OCI-LY3 (cell line): ENCODE results near the gene WSB2.
"Not testable (repeated sequence)": the region's sequence is repeated elsewhere in the genome, so short reads cannot be mapped to it uniquely, and the experiment has no call there.

Source experiments
- H2AFZ ChIP-seq: fragments of 200-600, 300-600 bp; shearing (Covaris generic); 2 replicates; pipeline ENCODE4 v1.6.0; 2014; ENCODE audit warnings: antibody characterized with exemption, low read depth, low read length
- H3K27ac ChIP-seq: fragments of 200-600, 300-600 bp; sonication (generic); 2 replicates; pipeline ENCODE4 v1.5.1; 2014; ENCODE audit warnings: mild to moderate bottlenecking, low read length, moderate library complexity, mixed read lengths
- H3K27me3 ChIP-seq: fragments of 200-600, 300-600 bp; sonication (generic); 2 replicates; pipeline ENCODE4 v1.6.1; 2014; ENCODE audit warnings: low read depth, low read length, mixed read lengths
- H3K36me3 ChIP-seq: fragments of 200-600, 300-600 bp; sonication (generic); replicated peaks from 2 replicates; pipeline ENCODE3; 2014; ENCODE audit warnings: low read depth, low read length, mixed read lengths
- H3K4me1 ChIP-seq: fragments of 300-600, 200-600 bp; sonication (generic); 2 replicates; pipeline ENCODE4 v1.6.1; 2014; ENCODE audit warnings: low read length, mixed read lengths
- H3K4me2 ChIP-seq: fragments of 200-600, 300-600 bp; sonication (generic); 2 replicates; pipeline ENCODE4 v1.6.1; 2014; ENCODE audit warnings: low read length, mixed read lengths
- H3K4me3 ChIP-seq: fragments of 300-600, 200-600 bp; sonication (generic); 2 replicates; pipeline ENCODE4 v1.5.1; 2014; ENCODE audit warnings: antibody characterized with exemption, mild to moderate bottlenecking, low read length, moderate library complexity
- H3K79me2 ChIP-seq: fragments of 300-600, 200-600 bp; shearing (Covaris generic); 2 replicates; pipeline ENCODE4 v1.6.1; 2014; ENCODE audit warnings: mild to moderate bottlenecking, low read length, mixed read lengths
- H3K9ac ChIP-seq: fragments of 300-600, 200-600 bp; shearing (Covaris generic); 2 replicates; pipeline ENCODE4 v1.6.0; 2014; ENCODE audit warnings: mild to moderate bottlenecking, low read length, moderate library complexity
- H3K9me3 ChIP-seq: fragments of 200-600, 300-600 bp; shearing (Covaris generic); 2 replicates; pipeline ENCODE4 v1.6.1; 2014; ENCODE audit warnings: low read length, mixed read lengths; ENCODE audit not compliant: insufficient read depth
- H4K20me1 ChIP-seq: fragments of 200-600, 300-600 bp; sonication (generic); 2 replicates; pipeline ENCODE4 v1.6.1; 2016; ENCODE audit warnings: low read length, mixed read lengths; ENCODE audit not compliant: insufficient read depth
- CTCF ChIP-seq: fragments of 200-600, 300-600 bp; sonication (generic); IDR thresholded peaks from 2 replicates; pipeline ENCODE4 v1.5.1; 2014; ENCODE audit warnings: antibody characterized with exemption, low read length, low read depth
- EZH2phosphoT487 ChIP-seq: fragments of 200-600 bp; shearing (Covaris generic); IDR thresholded peaks from 2 replicates; pipeline ENCODE4 v1.6.1; 2018; ENCODE audit warnings: antibody characterized with exemption, mixed run types, low read depth

WSB2 gene

DNA sequence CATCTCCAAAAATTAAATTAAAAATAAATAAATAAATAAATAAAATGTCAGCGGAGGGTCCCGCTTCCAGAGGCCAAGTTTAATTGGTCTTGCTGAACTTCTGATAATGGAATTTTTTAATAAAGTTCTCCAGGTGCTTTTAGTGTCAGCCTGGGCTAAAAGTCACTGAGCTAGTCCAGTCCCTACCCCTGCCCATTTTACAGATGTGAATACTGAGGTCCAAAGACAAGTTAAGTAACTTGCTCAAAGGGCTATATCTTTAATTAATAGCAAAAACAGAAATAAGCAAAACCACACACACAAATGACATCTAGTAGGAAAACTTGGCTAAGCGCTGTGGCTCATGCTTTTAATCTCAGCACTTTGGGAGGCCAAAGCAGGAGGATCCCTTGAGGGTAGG lies 50.1 kb downstream of the WSB2 start:
- Histone ChIP-seq H4K20me1 (no peaks in the 10 kb centered on the region), H3K27ac (no peak overlapping the region), H3K9me3 (no peaks in the 10 kb centered on the region), H3K4me3 (no peak overlapping the region), H3K4me1 (0 out of 2 replicates have a peak, but pooled peaks cover under 1% of the 10 kb centered on the region), H2AFZ (no peak overlapping the region), H3K9ac (no peak overlapping the region), H3K36me3 (no peaks in the 10 kb centered on the region), H3K79me2 (no peaks in the 10 kb centered on the region), H3K27me3 (peaks cover 5% of the 10 kb centered on the region; the same call in 1 of the 2 replicates), H3K4me2 (no peak overlapping the region)
- TF ChIP-seq CTCF (no peak), EZH2phosphoT487 (no peak)

GRCh38 chr12:117999806-118000205 lies 61.2 kb downstream of the WSB2 start:
- H3K4me1 ChIP-seq, H3K4me3 ChIP-seq, H2AFZ ChIP-seq, H4K20me1 ChIP-seq, H3K27me3 ChIP-seq, H3K27ac ChIP-seq, H3K36me3 ChIP-seq, H3K4me2 ChIP-seq, H3K79me2 ChIP-seq, H3K9me3 ChIP-seq, H3K9ac ChIP-seq: not testable (repeated sequence)

GRCh38 chr12:117998719-117999118 lies 62.3 kb downstream of the WSB2 start:
- Histone ChIP-seq H3K9me3 (0 out of 2 replicates have a peak, but pooled peaks cover 4% of the 10 kb centered on the region), H3K4me3 (no peak overlapping the region), H3K27ac (no peak overlapping the region), H3K27me3 (no peaks in the 10 kb centered on the region), H3K79me2 (no peaks in the 10 kb centered on the region), H3K4me1 (no peaks in the 10 kb centered on the region), H3K4me2 (no peak overlapping the region), H3K36me3 (no peaks in the 10 kb centered on the region), H4K20me1 (no peaks in the 10 kb centered on the region), H3K9ac (no peak overlapping the region), H2AFZ (no peak overlapping the region)
- TF ChIP-seq EZH2phosphoT487, result no peak
- TF ChIP-seq CTCF, result no peak

DNA sequence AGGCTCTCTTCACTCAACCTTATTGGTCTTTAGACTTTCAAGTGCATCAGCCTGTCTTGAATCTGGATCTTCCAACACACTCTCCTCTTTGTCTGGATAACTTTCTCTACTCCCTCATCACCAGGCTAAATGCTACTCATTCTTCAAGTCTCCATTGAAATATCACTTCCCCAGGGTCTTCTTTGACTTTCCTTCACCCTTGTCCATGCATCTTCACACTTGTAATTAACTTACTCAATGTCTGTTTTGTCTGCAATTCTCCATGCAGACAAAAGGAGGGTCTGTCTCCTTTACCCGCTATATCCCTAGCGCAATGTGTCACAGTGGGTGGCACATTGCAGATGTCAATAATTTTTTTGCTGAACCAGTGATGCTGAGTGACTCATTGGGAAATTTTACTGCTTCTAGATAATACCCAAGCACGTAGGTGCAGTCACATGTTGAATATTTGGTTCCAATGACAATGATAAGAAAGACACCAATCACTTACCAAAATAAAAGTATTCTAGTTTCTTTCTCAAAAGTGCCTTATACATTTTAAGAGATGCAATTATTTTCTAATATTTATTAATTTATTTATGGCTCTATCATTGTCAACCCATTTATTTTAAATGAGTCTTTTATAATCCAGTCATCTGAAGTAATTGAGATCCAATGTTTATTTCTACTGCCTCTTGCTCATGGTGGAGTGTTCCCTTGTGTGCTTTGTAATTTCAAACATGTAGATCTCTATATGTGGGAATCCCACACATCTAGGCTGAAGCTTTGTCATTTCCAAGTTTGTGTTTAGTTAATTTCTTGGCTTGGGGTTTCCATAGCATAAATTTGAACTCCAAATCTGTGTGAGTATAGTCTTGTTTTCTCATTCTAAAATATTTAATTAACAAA lies 66.2 kb downstream of the WSB2 start:
- Histone ChIP-seq H3K4me3 (no peak overlapping the region), H3K9ac (no peak overlapping the region), H3K36me3 (no peaks in the 10 kb centered on the region), H3K4me2 (no peak overlapping the region), H2AFZ (no peak overlapping the region), H3K79me2 (no peaks in the 10 kb centered on the region), H4K20me1 (no peaks in the 10 kb centered on the region), H3K27ac (no peak overlapping the region), H3K4me1 (no peaks in the 10 kb centered on the region), H3K27me3 (no peaks in the 10 kb centered on the region), H3K9me3 (0 out of 2 replicates have a peak, but pooled peaks cover 4% of the 10 kb centered on the region)
- TF ChIP-seq EZH2phosphoT487, result no peak
- TF ChIP-seq CTCF, result no peak
